HFFc6 (cell line): ENCODE measurements around the gene ABCC2. TPM values are rescaled to one million over a fixed set of nuclear protein-coding genes. Genes with fewer than 3 reads are reported as not detected.

Experiments
- DNase-seq: peaks from one replicate; pipeline ENCODE4 v3.0.0-alpha.2; 2018
- H3K27ac Mint-ChIP-seq: 2 replicates; pipeline ENCODE4 v1.8.0; 2020; ENCODE audit warnings: mild to moderate bottlenecking, mixed read lengths
- H3K27me3 Mint-ChIP-seq: 2 replicates; pipeline ENCODE4 v1.8.0; 2021; ENCODE audit warnings: mild to moderate bottlenecking, moderate library complexity, mixed read lengths; ENCODE audit not compliant: insufficient read depth
- H3K36me3 Mint-ChIP-seq: 2 replicates; pipeline ENCODE4 v1.8.0; 2021; ENCODE audit warnings: low read depth, mixed read lengths
- H3K4me1 Mint-ChIP-seq: 2 replicates; pipeline ENCODE4 v1.8.0; 2020; ENCODE audit warnings: low read depth, mixed read lengths
- H3K4me3 Mint-ChIP-seq: 2 replicates; pipeline ENCODE4 v1.8.0; 2020; ENCODE audit warnings: mild to moderate bottlenecking, moderate library complexity, mixed read lengths
- H3K9me3 Mint-ChIP-seq: 2 replicates; pipeline ENCODE4 v1.8.0; 2020; ENCODE audit warnings: mild to moderate bottlenecking, mixed read lengths
- total RNA-seq, 6 experiments: library from RNA; stranded (reverse); fragmentation: NEBNext Ultra II Directional; extraction: Animal tissue kit (Norgen Biotek cat#: 25700); gene quantifications; 2 replicates in 1 of 6; 3 replicates in 5 of 6; pipeline ENCODE4 v1.2.3, GENCODE V29; 2021
- TF ChIP-seq, protein P1 (sequence below): fragments of 200-600 bp; sonication (generic); IDR thresholded peaks from 2 replicates; pipeline ENCODE4 v1.5.0; 2021; ENCODE audit warnings: antibody characterized with exemption, mild to moderate bottlenecking

Gene ABCC2
- total RNA-seq, 6 experiments from 2014 or later, result 0.43 to 1.7 (median 1.1) TPM

DNA sequence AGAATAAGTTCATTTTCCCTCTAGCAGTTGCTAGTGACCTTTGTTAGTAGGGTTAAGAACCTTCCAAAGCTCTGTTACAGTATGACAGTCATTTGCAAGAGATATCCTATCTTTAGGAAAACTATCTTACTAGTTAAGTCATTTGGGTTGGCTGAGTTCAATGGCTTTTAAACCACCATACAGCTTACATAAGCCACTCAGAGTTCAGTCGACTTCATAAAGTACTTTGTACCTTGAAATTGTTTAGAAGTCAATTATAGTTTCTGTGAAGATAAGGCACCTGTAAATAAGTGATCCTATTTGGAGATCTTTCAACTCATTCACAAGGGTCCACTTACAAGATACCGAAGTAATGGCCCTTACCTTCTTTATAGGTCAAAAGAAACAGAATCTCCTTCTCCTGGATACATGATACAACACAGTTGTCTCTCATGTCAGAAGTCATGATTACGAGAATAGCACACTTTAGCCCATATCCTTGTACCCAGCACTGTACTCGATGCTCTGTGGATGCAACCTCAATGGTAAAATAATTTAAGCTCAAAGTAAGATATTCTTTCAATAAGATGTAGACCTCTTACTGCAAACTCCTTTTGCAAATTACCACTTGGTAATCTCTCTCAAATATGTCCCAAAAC is 11.9 kb upstream of the ABCC2 start:
- no peak overlapping the region for H3K27ac Mint-ChIP-seq
- H3K9me3 Mint-ChIP-seq, result no peaks in the 10 kb centered on the region
- no peak overlapping the region for H3K4me3 Mint-ChIP-seq
- H3K4me1 Mint-ChIP-seq, result peaks cover 22% of the 10 kb centered on the region
- peaks cover 2% of the 10 kb centered on the region; the same call in 1 of the 2 replicates for H3K27me3 Mint-ChIP-seq
- no peak for DNase-seq
- no peaks in the 10 kb centered on the region for H3K36me3 Mint-ChIP-seq
- TF ChIP-seq, protein P1, sequence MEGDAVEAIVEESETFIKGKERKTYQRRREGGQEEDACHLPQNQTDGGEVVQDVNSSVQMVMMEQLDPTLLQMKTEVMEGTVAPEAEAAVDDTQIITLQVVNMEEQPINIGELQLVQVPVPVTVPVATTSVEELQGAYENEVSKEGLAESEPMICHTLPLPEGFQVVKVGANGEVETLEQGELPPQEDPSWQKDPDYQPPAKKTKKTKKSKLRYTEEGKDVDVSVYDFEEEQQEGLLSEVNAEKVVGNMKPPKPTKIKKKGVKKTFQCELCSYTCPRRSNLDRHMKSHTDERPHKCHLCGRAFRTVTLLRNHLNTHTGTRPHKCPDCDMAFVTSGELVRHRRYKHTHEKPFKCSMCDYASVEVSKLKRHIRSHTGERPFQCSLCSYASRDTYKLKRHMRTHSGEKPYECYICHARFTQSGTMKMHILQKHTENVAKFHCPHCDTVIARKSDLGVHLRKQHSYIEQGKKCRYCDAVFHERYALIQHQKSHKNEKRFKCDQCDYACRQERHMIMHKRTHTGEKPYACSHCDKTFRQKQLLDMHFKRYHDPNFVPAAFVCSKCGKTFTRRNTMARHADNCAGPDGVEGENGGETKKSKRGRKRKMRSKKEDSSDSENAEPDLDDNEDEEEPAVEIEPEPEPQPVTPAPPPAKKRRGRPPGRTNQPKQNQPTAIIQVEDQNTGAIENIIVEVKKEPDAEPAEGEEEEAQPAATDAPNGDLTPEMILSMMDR, result no peak

DNA sequence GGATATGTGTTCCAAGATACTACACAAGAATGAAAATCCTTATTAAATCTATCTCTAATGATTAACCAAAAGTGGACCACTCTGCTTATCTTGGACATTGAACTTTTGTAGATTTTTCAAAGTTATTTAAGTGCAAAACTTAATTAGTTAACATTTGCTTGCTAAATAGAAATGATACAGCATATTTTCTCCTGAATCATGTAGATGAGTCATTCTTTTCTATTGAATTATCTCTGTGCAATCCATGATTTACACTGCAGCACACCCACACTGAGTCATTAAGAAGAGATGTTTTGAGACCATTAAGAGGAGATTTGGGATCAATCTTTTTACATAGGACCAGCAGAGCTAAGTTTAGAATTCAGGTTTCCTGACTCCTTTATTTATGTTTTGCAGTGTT is 6.6 kb upstream of the ABCC2 start:
- H3K36me3 Mint-ChIP-seq, result no peaks in the 10 kb centered on the region
- peak overlapping the region; percentile 75 for H3K4me3 Mint-ChIP-seq
- H3K27ac Mint-ChIP-seq, result peak overlapping the region; percentile 94
- TF ChIP-seq, protein P1, result no peak
- H3K9me3 Mint-ChIP-seq, result no peaks in the 10 kb centered on the region
- H3K4me1 Mint-ChIP-seq, result peaks cover 56% of the 10 kb centered on the region
- H3K27me3 Mint-ChIP-seq, result no peaks in the 10 kb centered on the region
- DNase-seq, result peak; percentile 90

DNA sequence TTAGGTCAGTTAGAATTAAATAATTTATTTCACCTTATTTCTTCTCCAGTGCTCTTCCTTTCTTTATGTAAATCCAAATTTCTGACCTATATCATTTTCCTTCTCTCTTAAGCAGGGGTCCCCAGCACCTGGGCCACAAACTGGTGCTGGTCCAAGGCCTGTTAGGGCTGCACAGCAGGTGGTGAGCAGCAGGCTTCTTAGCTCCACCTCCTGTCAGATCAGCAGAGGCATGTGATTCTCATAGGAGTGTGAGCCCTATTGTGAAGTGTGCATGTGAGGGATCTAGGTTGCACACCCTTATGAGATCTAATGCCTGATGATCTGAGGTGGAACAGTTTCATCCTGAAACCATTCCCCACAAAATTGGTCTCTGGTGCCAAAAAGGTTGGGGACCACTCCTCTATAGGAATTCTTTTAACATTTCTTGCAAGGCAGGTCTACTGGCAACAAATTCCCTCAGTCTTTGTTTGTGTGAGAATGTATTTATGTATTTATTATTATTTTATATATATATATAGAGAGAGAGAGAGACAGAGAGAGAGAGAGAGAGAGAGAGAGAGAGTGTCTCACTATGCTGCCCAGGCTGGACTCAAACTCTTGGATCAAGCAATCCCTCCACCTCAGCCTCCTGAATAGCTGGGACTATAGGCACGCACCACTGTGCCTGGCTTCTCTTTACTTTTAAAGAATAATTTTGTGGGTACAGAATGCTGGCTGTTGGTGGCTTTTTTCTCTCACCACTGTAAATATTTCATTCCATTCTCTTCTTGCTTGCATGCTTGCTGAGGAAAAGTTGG is 4.3 kb upstream of the ABCC2 start:
- peak overlapping the region; percentile 83 for H3K4me3 Mint-ChIP-seq
- no peaks in the 10 kb centered on the region for H3K27me3 Mint-ChIP-seq
- TF ChIP-seq, protein P1, result no peak
- DNase-seq, result no peak
- H3K4me1 Mint-ChIP-seq, result peaks cover 78% of the 10 kb centered on the region
- no peaks in the 10 kb centered on the region for H3K36me3 Mint-ChIP-seq
- H3K9me3 Mint-ChIP-seq, result no peaks in the 10 kb centered on the region
- peak overlapping the region; percentile 94 for H3K27ac Mint-ChIP-seq

DNA sequence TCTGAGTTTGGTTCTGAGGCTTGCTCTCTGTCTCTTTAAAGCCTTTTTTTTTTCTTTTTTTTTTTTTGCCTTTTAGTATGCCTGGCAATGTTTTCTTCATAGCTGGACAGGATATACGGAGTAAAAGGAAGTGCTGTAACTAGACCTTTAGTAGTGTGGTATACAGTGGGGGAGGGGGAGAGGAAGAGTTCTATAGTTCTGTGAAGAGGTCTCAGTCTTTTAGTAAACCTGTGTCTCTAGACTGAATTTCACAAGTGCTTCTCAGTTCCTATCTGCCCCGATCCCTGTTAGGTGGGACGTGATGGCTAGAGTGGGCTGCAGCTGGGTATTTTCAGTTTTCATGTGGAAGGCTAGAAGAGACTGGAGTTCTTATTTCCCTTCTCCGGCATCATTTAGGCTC is 3.1 kb upstream of the ABCC2 start:
- no peaks in the 10 kb centered on the region for H3K36me3 Mint-ChIP-seq
- H3K27me3 Mint-ChIP-seq, result no peaks in the 10 kb centered on the region
- peak overlapping the region; percentile 83 for H3K4me3 Mint-ChIP-seq
- peaks cover 91% of the 10 kb centered on the region for H3K4me1 Mint-ChIP-seq
- peak overlapping the region; percentile 94 for H3K27ac Mint-ChIP-seq
- no peaks in the 10 kb centered on the region for H3K9me3 Mint-ChIP-seq
- DNase-seq, result peak; percentile 71
- TF ChIP-seq, protein P1, result no peak

DNA sequence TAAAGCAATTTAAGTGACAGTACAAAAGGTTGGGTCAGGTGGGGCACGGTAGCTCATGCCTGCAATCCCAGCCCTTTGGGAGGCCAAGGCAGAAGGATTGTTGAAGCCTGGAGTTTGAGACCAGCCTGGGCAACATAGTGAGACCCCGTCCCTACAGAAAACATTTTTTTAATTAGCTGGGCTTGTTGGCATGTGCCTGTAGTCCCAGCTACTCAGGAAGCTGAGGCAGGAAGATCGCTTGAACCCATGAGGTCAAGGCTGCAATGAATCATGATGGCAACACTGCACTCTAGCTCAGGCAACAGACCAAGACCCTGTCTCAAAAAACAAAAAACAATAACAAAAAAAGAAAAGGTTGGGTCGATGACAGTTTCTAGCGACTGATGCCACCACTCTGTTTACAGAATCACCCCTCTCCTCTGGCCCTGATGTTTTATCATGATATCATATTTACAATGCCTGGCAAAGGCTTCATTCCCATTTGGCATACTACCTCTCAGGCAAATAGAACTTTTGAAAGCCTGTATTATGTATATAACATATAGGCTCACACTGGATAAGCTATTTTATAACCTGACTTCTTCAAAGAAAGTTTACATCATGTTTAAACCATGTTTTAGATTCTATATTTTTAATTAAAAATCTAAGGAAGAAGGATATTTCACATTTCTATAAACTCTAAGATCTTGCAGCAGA is 558 bp upstream of the ABCC2 start:
- Mint-ChIP-seq H3K27ac (peak overlapping the region; percentile 23), H3K36me3 (no peaks in the 10 kb centered on the region), H3K4me1 (peaks cover 92% of the 10 kb centered on the region), H3K4me3 (no peak overlapping the region), H3K27me3 (no peaks in the 10 kb centered on the region), H3K9me3 (no peaks in the 10 kb centered on the region)
- no peak for DNase-seq
- TF ChIP-seq, protein P1, result no peak
